Neural cell (in vitro differentiated cells): Measurements from ENCODE around the gene GUCY2C.

Experiments
- CTCF ChIP-seq: fragments of 450-650 bp; IDR thresholded peaks from 2 replicates; pipeline ENCODE4 v1.5.1; 2014; ENCODE audit warnings: antibody characterized with exemption, mild to moderate bottlenecking, moderate library complexity; ENCODE audit not compliant: poor library complexity, severe bottlenecking
- EP300 ChIP-seq: fragments of 450-650 bp; conservative IDR thresholded peaks from 2 replicates; pipeline ENCODE4 v1.6.1; 2014; ENCODE audit warnings: antibody characterized with exemption, mild to moderate bottlenecking, moderate library complexity; ENCODE audit not compliant: poor library complexity, severe bottlenecking
- EZH2 ChIP-seq: fragments of 200-600, 300-800 bp; shearing (Covaris generic), sonication (generic); IDR thresholded peaks from 2 replicates; pipeline ENCODE4 v1.6.1; 2014; ENCODE audit warnings: antibody characterized with exemption, low read length, borderline replicate concordance, mild to moderate bottlenecking; ENCODE audit not compliant: insufficient read depth, poor library complexity, severe bottlenecking
- POLR2AphosphoS5 ChIP-seq: IDR thresholded peaks from 2 replicates; pipeline ENCODE4 v1.6.1; 2012
- RAD21 ChIP-seq: fragments of 450-650 bp; conservative IDR thresholded peaks from 2 replicates; pipeline ENCODE4 v1.6.1; 2014; ENCODE audit warnings: antibody characterized with exemption, mild to moderate bottlenecking, moderate library complexity
- REST ChIP-seq: IDR thresholded peaks from 2 replicates; pipeline ENCODE4 v1.6.1; 2012; ENCODE audit warnings: borderline replicate concordance
- TAF1 ChIP-seq: IDR thresholded peaks from 2 replicates; pipeline ENCODE4 v1.6.1; 2012; ENCODE audit warnings: low read depth

GRCh38 chr12:14654416-14654815 lies 42.0 kb downstream of the GUCY2C start:
- TF ChIP-seq CTCF: no peak
- no peak for TF ChIP-seq REST
- TF ChIP-seq TAF1: no peak
- TF ChIP-seq EZH2: no peak
- TF ChIP-seq POLR2AphosphoS5: no peak
- no peak for TF ChIP-seq EP300
- no peak for TF ChIP-seq RAD21
